UCSD-AML1 (cell line): ENCODE results near the gene RAB11FIP5.
"Not testable (repeated sequence)": the region's sequence is repeated elsewhere in the genome, so short reads cannot be mapped to it uniquely, and the experiment has no call there.

Experiments
- DNase-seq: peaks from one replicate; lab custom pipeline; 2025; ENCODE audit not compliant: unreplicated experiment; lab: John Stamatoyannopoulos, UW

Gene RAB11FIP5

GRCh38 chr2:73069855-73070642 is 42.7 kb downstream of the RAB11FIP5 start:
- no peak for DNase-seq

- DNase-seq = no peak
Observed at GRCh38 chr2:73069041-73069854, 43.5 kb downstream of the RAB11FIP5 start.

- DNase-seq = no peak
Observed at GRCh38 chr2:73068147-73068546, 44.6 kb downstream of the RAB11FIP5 start.

- no peak for DNase-seq
Observed at GRCh38 chr2:73067043-73067442, 45.7 kb downstream of the RAB11FIP5 start.

- not testable (repeated sequence) for DNase-seq
Observed at GRCh38 chr2:73065070-73065469, 47.7 kb downstream of the RAB11FIP5 start.

GRCh38 chr2:73063909-73064875 is 48.6 kb downstream of the RAB11FIP5 start:
- DNase-seq = no peak

GRCh38 chr2:73063472-73063871 is 49.3 kb downstream of the RAB11FIP5 start:
- DNase-seq = no peak

GRCh38 chr2:73059106-73059505 is 53.6 kb downstream of the RAB11FIP5 start:
- no peak for DNase-seq

- no peak for DNase-seq
Observed at GRCh38 chr2:73054980-73055379, 57.8 kb downstream of the RAB11FIP5 start.

- no peak for DNase-seq
Observed at GRCh38 chr2:73053316-73054114, 59.2 kb downstream of the RAB11FIP5 start.

- no peak for DNase-seq
Observed at GRCh38 chr2:73050121-73050545, 62.6 kb downstream of the RAB11FIP5 start.

- no peak for DNase-seq
Observed at GRCh38 chr2:73043929-73044832, 68.6 kb downstream of the RAB11FIP5 start.

- no peak for DNase-seq
Observed at GRCh38 chr2:73043276-73043675, 69.5 kb downstream of the RAB11FIP5 start.

- no peak for DNase-seq
Observed at GRCh38 chr2:73037947-73038585, 74.7 kb downstream of the RAB11FIP5 start.

GRCh38 chr2:73036766-73037165 is 76.0 kb downstream of the RAB11FIP5 start:
- no peak for DNase-seq

GRCh38 chr2:73035899-73036711 is 76.6 kb downstream of the RAB11FIP5 start:
- no peak for DNase-seq

GRCh38 chr2:73034661-73035375 is 77.9 kb downstream of the RAB11FIP5 start:
- DNase-seq = no peak
